PC-9 (cell line): ENCODE measurements around the gene ARHGAP26. TPM values are rescaled to one million over a fixed set of nuclear protein-coding genes. Genes with fewer than 3 reads are reported as not detected.

Experiments
- BruUV-seq: library from RNA; stranded (reverse); fragments of 400-500 nt; replicated peaks from 2 replicates; lab custom pipeline; 2021; lab: Mats Ljungman, UMichigan
- CTCF ChIA-PET: fragments of 300-600 bp; sonication (Branson Sonifier 250); formaldehyde crosslinking; loops from one replicate; lab custom pipeline; 2022; ENCODE audit warnings: antibody characterized with exemption; lab: Charles Lee
- POLR2A ChIA-PET: fragments of 300-600 bp; sonication (Branson Sonifier 250); formaldehyde crosslinking; loops from one replicate; lab custom pipeline; 2022; ENCODE audit warnings: antibody characterized with exemption; ENCODE audit not compliant: unreplicated experiment; lab: Charles Lee
- DNase-seq, 2 experiments: peaks; one replicate each; pipeline versions ENCODE4 v3.0.0 to v3.0.0-alpha.2; 2015 to 2022; ENCODE audit warnings: mixed read lengths in 1 of 2
- H2AFZ ChIP-seq: fragments of 200-600 bp; sonication (generic); 2 replicates; pipeline ENCODE4 v1.8.1; 2017; ENCODE audit warnings: antibody characterized with exemption
- H3F3A ChIP-seq: fragments of 200-600 bp; sonication (generic); 2 replicates; pipeline ENCODE4 v1.8.1; 2017; ENCODE audit warnings: antibody characterized with exemption, mild to moderate bottlenecking, low read depth; ENCODE audit not compliant: insufficient read depth
- H3K27ac ChIP-seq: fragments of 200-600 bp; sonication (generic); 2 replicates; pipeline ENCODE4 v1.6.1; 2016; ENCODE audit warnings: mixed run types
- H3K27me3 ChIP-seq: fragments of 200-600 bp; sonication (generic); 2 replicates; pipeline ENCODE4 v1.6.1; 2016; ENCODE audit warnings: low read depth, mixed run types; ENCODE audit not compliant: insufficient read depth
- H3K36me3 ChIP-seq: fragments of 200-600 bp; sonication (generic); 2 replicates; pipeline ENCODE4 v1.6.1; 2016; ENCODE audit warnings: low read depth, mixed run types
- H3K4me1 ChIP-seq: fragments of 200-600 bp; sonication (generic); replicated peaks from 2 replicates; pipeline ENCODE4 v1.6.1; 2016; ENCODE audit warnings: mixed run types; ENCODE audit not compliant: insufficient read depth
- H3K4me2 ChIP-seq: fragments of 200-600 bp; sonication (generic); 2 replicates; pipeline ENCODE4 v1.6.1; 2017; ENCODE audit warnings: mixed run types
- H3K4me3 ChIP-seq: fragments of 200-600 bp; sonication (generic); 2 replicates; pipeline ENCODE4 v1.6.1; 2016; ENCODE audit warnings: mixed run types
- H3K79me2 ChIP-seq: fragments of 200-600 bp; sonication (generic); 2 replicates; pipeline ENCODE4 v1.6.1; 2017; ENCODE audit warnings: low read depth, mixed run types
- H3K9me2 ChIP-seq: fragments of 200-600 bp; sonication (generic); 2 replicates; pipeline ENCODE4 v1.8.1; 2017; ENCODE audit warnings: mild to moderate bottlenecking; ENCODE audit not compliant: insufficient read depth
- H3K9me3 ChIP-seq: fragments of 200-600 bp; sonication (generic); 2 replicates; pipeline ENCODE4 v1.8.1; 2016; ENCODE audit warnings: low read depth; ENCODE audit not compliant: insufficient read depth
- H4K20me1 ChIP-seq: fragments of 200-600 bp; sonication (generic); 2 replicates; pipeline ENCODE4 v1.8.1; 2017; ENCODE audit not compliant: insufficient read depth
- CTCF ChIP-seq: fragments of 200-600 bp; sonication (generic); conservative IDR thresholded peaks from 2 replicates; pipeline ENCODE4 v1.6.1; 2017; ENCODE audit warnings: mixed run types, antibody characterized with exemption, mild to moderate bottlenecking, moderate library complexity
- EZH2 ChIP-seq: fragments of 200-600 bp; sonication (generic); IDR thresholded peaks from 2 replicates; pipeline ENCODE4 v1.8.0; 2017; ENCODE audit warnings: antibody characterized with exemption, low read depth
- intact Hi-C: fragments of 100-400 bp; cut with micrococcal nuclease; formaldehyde crosslinking; loops from one replicate; pipeline ENCODE4 v1.10.0; 2022; ENCODE audit not compliant: unreplicated experiment
- total RNA-seq: library from RNA; stranded (reverse); gene quantifications from 2 replicates; pipeline ENCODE4 v1.2.3, GENCODE V29; 2021

The ARHGAP26 gene
- total RNA-seq, 1 experiment from 2014 or later: 29.7 TPM

GRCh38 chr5:143166090-143166489 is 395.9 kb downstream of the ARHGAP26 start:
- CTCF ChIA-PET: no interaction called here
- Histone ChIP-seq H3K27me3 (no peaks in the 10 kb centered on the region), H3K36me3 (0 out of 2 replicates have a peak, but pooled peaks cover 5% of the 10 kb centered on the region), H3K79me2 (no peaks in the 10 kb centered on the region), H3K4me1 (no peaks in the 10 kb centered on the region), H3K9me3 (no peaks in the 10 kb centered on the region; the same call in 1 of the 2 replicates), H3K27ac (no peak overlapping the region), H4K20me1 (no peaks in the 10 kb centered on the region), H3F3A (no peaks in the 10 kb centered on the region; the same call in 1 of the 2 replicates), H3K4me3 (no peak overlapping the region), H3K9me2 (no peaks in the 10 kb centered on the region), H2AFZ (no peak overlapping the region), H3K4me2 (no peak overlapping the region)
- intact Hi-C loops: no loop called here
- no peak for TF ChIP-seq EZH2
- no peak for TF ChIP-seq CTCF
- BruUV-seq: no TSS peak
- no peak for DNase-seq
- POLR2A ChIA-PET: no interaction called here

GRCh38 chr5:143166661-143167420 is 396.7 kb downstream of the ARHGAP26 start:
- no peaks in the 10 kb centered on the region for H3K27me3 ChIP-seq
- H3F3A ChIP-seq: no peaks in the 10 kb centered on the region; the same call in 1 of the 2 replicates
- no peak for TF ChIP-seq CTCF
- TF ChIP-seq EZH2: no peak
- no peak for DNase-seq
- no peaks in the 10 kb centered on the region for H3K4me1 ChIP-seq
- 0 out of 2 replicates have a peak, but pooled peaks cover 5% of the 10 kb centered on the region for H3K36me3 ChIP-seq
- H3K4me2 ChIP-seq: no peak overlapping the region
- POLR2A ChIA-PET: no interaction called here
- H4K20me1 ChIP-seq: no peaks in the 10 kb centered on the region
- no peaks in the 10 kb centered on the region; the same call in 1 of the 2 replicates for H3K9me3 ChIP-seq
- H3K27ac ChIP-seq: no peak overlapping the region
- H2AFZ ChIP-seq: no peak overlapping the region
- H3K79me2 ChIP-seq: no peaks in the 10 kb centered on the region
- CTCF ChIA-PET: interaction anchor here (0.6 kb wide), 1 partner anchor 173 kb away, joined by 7 read pairs; no protein-coding TSS in a partner anchor
- intact Hi-C loops: no loop called here
- no peaks in the 10 kb centered on the region for H3K9me2 ChIP-seq
- no TSS peak for BruUV-seq
- H3K4me3 ChIP-seq: no peak overlapping the region

- Histone ChIP-seq H3K36me3 (0 out of 2 replicates have a peak, but pooled peaks cover 5% of the 10 kb centered on the region), H3K27me3 (no peaks in the 10 kb centered on the region), H2AFZ (no peak overlapping the region), H3K9me2 (no peaks in the 10 kb centered on the region), H3K9me3 (no peaks in the 10 kb centered on the region), H4K20me1 (no peaks in the 10 kb centered on the region), H3K4me1 (no peaks in the 10 kb centered on the region), H3F3A (no peaks in the 10 kb centered on the region; the same call in 1 of the 2 replicates), H3K4me2 (no peak overlapping the region), H3K27ac (no peak overlapping the region), H3K79me2 (no peaks in the 10 kb centered on the region), H3K4me3 (no peak overlapping the region)
- no peak for TF ChIP-seq EZH2
- CTCF ChIA-PET: no interaction called here
- intact Hi-C loops: no loop called here
- BruUV-seq: no TSS peak
- no peak for DNase-seq
- POLR2A ChIA-PET: no interaction called here
These were observed 398.1 kb downstream of the ARHGAP26 start for GRCh38 chr5:143168171-143168741.
